Right ventricle myocardium superior (tissue), 1 donor: ENCODE data around the gene CCDC88C. TPM values are rescaled to one million over a fixed set of nuclear protein-coding genes. Genes with fewer than 3 reads are reported as not detected.

Experiments
- ATAC-seq: fragments of 200-7000 bp; cut with Tn5 transposase; one replicate; pipeline ENCODE4 v1.9.1; 2020; ENCODE audit warnings: mild to moderate bottlenecking; ENCODE audit not compliant: poor library complexity
- DNase-seq: peaks from one replicate; pipeline ENCODE4 v3.0.0-alpha.2; 2020
- intact Hi-C: fragments of 100-400 bp; cut with DNase I; formaldehyde crosslinking; loops from one replicate; pipeline ENCODE4 v1.11.2; 2022
- total RNA-seq: library from RNA; stranded (reverse); fragmentation: NEBNext Ultra II Directional; extraction: Animal tissue kit (Norgen Biotek cat#: 25700); gene quantifications from one replicate; pipeline ENCODE4 v1.2.1, GENCODE V29; 2021
- donor health status: DM: no; HTN: yes; CAD: no; lungs with severe emphysema.

The CCDC88C gene
- total RNA-seq, 1 donor from 2014 or later, result 2.9 TPM

GRCh38 chr14:91341334-91341733 is 76.3 kb downstream of the CCDC88C start:
- ATAC-seq (no peak), DNase-seq (no peak)
- intact Hi-C loops, result no loop called here

DNA sequence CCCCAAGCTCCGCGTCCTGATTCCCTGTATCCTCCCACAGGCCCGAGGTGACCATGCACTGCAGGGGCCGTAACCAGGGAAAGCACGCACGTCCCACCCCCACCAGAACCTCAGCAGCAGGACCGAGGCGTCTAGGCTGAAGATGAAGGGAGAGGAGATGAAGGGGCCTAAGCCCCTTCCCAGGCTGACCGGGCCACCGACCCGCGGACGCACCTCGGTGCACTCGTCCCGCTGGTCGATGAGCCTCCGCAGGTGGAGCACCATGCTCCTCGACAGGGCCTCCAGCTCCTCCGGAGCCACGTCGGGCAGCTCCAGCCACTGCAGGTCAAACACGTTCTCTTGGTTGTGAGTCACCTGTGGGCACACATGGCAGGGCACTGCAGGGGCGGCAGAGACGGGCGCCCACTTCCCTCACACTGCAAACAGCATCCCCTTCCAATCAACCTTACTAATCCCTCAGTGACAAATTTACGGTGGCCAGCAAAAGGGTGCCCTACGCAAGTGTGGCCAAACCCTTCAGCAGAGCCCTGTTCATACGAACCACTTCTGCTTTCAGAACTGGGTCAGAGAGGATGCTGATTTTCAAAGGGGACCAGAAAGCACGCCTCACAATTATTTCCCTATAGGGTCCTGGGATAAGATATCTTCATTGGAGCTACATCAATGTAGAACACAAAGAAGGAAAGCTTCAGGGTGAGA is 77.8 kb downstream of the CCDC88C start:
- DNase-seq (no peak), ATAC-seq (no peak)
- intact Hi-C loops, result no loop called here

GRCh38 chr14:91339076-91339475 is 78.5 kb downstream of the CCDC88C start:
- ATAC-seq (no peak), DNase-seq (no peak)
- intact Hi-C loops, result no loop called here

DNA sequence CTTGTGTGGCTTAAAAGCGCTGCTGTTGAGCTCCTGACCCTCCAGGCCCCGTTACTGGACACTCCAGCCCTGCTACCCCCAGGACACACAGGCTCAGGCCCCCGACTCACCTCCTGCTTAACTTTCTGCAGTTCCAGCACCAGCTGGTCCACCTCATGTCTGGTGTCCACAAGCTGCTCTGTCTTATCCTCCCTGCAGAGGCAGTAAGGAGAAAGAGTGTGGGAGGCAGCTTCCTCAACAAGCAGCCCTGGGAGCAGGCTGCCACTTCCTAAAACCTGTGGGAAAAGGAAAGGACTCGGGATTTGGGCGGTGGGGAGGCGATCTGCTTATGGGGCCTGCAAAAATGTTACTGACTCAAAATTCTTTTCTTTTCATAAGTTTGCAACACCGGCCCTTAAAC is 79.2 kb downstream of the CCDC88C start:
- intact Hi-C loops, result no loop called here
- DNase-seq (no peak), ATAC-seq (no peak)

DNA sequence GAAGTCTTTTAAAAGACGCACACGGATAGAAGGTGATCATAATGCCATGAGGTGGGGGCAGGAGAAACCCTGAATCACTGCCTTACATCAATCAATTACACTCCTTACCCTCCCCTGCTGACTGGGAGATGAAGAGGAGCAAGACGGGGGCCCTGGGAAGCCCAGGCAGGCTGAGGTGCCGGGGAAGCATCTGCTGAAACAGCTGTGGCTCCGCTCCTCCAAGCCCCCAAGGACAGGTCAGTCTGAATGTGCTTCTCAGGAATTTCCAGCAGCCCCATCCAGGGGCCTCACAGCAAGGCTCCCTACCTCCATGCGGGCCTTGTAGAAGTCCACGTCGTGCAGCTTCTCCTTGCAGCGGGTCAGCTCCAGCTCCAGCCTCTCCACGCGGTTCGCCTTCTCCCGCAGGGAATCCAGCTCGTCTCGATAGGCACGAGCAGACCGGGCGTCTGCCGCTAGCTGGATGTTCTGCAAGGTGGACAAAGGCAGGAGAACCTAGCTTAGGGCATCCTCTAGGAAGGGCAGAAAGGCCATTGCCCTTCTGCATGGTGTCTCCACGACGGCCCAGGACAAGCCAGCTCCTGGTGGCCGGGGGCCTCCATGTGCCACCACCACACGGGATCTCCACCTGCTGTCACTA is 79.8 kb downstream of the CCDC88C start:
- ATAC-seq, result no peak
- intact Hi-C loops, result no loop called here
- DNase-seq, result no peak

DNA sequence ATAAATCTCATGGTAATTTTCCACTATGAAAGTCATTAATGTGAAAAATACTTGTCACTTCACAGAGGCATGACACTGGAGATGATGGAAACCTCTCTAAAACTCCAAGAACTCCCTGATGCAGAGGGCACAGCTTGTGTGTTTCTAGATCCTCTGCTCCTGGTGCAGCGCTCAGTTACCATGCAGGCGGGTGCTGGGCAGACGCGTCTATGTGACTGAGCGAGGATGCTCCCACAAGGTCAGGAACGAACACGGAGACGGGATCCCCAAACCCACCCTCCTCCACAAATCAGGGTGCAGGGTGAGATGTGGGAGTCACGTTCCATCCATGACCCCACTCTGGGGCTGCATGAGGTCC is 81.5 kb downstream of the CCDC88C start:
- ATAC-seq (no peak), DNase-seq (no peak)
- intact Hi-C loops, result no loop called here

- intact Hi-C loops, result no loop called here
- ATAC-seq (no peak), DNase-seq (no peak)
Measured at GRCh38 chr14:91335191-91336092, 82.2 kb downstream of the CCDC88C start.

DNA sequence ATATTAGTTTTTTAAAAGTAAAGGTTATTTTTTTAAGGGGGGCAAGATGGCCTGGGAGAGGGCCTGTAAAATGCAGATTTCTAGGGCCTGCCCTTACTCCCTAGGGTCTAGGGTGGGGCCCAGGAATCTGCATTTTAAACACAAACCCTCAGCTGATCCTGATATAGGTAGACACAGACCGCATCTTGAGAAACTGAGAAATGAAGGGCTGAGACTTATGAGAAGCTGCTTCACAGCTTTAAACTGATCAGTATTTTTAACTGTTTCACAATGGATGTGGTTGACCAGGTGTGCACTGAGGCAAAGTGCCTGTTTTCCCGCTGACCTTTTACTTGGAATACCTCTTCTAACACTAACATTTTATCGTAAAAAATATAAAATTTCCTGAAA is 84.0 kb downstream of the CCDC88C start:
- intact Hi-C loops, result no loop called here
- ATAC-seq, result no peak
- DNase-seq, result no peak

DNA sequence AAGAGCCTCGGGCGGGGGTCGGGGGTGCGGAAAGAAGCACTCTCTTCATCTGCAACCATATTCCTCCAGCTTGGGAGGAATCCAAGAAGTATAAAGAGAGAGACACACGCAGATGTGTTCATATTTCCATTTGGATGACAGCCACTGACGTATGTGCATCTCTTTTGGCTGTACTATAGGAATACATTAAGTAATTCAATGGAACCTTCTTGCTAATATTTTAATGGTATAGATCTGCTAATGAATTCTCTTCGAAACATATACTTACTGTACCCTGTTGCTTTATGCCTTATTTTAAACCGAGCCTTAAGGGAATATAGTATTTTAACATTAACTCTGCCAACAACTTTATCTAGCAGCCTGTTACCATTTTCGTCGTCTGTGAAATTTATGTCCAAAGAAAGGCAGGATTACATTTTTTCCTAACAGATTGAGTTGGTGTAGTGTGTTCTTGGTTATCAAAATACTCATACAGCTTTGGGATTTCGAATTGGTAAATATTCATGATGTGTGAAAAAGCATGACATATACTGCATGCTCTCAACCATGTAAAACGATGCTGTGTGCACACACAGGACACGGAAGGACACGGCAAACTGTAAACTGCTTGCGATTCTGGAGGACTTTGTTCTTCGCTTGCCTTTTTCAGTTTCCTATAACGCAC is 84.5 kb downstream of the CCDC88C start:
- intact Hi-C loops, result no loop called here
- ATAC-seq, result no peak
- no peak for DNase-seq

DNA sequence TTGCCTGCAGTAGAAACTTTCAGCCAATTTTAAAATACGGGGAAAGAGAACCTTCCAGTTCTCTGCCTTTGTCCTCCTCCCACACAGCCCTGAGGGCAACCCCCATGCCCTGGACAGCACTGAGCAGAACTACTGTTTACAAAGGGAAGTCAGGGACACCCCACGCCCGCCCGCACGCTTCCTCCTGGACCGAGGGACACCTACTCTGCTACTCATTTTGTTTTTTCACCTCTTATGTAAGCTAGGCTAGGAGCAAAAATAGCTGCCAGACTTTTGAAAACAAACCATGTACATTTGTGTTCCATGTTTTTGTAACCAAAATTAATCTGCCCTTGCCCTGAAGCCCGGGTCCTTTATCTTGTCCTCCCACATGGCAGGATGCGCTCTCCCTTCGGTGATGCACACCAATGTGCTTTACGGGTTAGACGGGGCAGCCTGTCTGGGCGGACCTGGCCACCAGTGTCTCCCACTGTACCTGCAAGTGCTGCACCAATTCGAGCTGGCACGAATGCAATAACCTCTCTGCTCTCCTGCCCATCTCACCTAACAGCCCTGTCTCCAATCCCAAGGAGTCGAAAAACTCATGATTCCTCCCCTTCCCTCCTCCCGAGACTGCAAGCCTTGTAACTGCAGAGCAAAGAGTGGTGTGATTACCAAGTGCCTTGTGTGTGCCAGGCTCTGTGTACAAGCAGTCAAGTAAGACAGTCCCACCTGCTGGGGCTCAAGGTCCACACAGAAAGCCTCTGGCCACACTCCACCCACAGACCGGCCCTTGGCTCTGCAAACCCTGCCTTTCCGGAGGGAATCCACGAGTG is 85.2 kb downstream of the CCDC88C start:
- peak; percentile 69 for DNase-seq
- intact Hi-C loops, result no loop called here
- no peak for ATAC-seq

GRCh38 chr14:91331721-91332120 is 85.9 kb downstream of the CCDC88C start:
- intact Hi-C loops, result no loop called here
- no peak for DNase-seq
- ATAC-seq, result no peak

DNA sequence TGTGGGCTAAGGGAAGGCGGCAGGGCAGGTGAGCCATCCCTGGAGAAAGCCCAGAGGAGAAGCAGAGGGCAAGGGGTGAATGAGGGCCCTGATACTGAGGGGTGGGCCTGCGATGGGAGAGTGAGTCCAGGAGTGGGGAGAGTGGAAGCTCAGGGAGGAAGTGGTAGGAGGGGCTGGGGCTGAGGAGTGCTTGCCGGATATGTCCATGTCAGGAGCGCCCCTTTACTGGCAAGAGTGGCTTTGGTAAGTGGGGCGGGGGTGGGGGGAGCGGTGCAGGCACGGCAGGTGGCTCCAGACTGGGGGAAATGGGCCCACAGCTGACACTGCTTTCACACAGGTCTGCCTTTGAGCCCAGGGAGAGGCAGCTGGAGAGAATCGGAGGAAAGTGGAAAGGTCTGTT is 86.8 kb downstream of the CCDC88C start:
- DNase-seq, result no peak
- intact Hi-C loops, result no loop called here
- ATAC-seq, result peak; percentile 34

DNA sequence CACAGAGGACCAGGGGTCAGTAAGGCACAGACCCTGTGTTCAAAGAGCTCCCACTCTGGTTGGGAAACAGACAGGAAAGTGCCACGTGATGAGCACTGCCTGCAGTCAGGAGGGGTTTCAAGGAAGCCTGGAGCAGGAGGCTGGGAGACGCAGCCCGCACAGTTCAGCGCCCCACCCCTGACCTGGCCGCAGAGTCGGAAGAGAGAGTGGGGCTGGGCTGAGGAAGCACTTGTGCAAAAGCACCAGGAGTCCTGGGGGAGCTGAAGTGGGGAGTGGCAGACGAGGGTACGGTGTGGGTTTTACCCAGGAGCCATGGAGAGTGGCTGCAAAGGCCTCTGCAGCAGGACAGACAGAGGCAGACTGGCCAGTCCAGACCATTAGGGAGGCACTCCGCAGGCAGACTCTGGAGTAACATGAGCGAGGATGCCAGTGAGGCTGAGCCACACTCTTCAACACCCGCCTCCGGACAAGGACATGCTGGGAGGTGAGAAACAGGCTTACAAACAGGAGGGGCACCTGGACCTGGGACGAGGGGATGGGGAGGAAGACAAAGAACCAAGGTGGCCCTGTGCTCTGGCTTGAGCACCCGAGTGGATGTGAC is 87.4 kb downstream of the CCDC88C start:
- no peak for DNase-seq
- intact Hi-C loops, result no loop called here
- no peak for ATAC-seq

DNA sequence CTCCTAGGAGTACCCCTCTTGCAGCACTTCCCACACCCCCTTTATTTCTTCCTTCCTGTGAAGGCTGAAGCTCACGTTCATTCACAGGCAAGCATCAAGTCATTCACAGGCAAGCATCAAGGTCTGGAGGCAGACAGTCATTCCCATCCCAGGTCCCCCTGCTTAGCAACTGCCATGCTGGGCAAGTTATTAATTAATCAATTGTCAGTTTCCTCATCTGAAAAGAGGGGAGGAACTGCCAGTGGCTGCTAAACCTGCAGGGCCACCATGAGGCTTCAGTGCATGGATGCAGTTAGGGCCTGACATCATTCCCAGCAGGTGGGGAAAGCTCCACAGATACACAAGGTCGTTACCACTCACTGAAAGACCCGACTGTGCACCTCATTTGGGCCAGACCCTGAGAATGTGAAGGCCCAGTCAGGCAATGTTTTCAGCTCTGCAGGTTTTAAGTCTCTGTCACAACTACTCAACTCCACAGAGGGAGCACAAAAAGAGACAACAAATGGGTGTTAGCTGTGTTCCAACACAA is 88.1 kb downstream of the CCDC88C start:
- no peak for DNase-seq
- ATAC-seq, result no peak
- intact Hi-C loops, result no loop called here

GRCh38 chr14:91328313-91329050 is 89.1 kb downstream of the CCDC88C start:
- DNase-seq (no peak), ATAC-seq (no peak)
- intact Hi-C loops, result no loop called here

DNA sequence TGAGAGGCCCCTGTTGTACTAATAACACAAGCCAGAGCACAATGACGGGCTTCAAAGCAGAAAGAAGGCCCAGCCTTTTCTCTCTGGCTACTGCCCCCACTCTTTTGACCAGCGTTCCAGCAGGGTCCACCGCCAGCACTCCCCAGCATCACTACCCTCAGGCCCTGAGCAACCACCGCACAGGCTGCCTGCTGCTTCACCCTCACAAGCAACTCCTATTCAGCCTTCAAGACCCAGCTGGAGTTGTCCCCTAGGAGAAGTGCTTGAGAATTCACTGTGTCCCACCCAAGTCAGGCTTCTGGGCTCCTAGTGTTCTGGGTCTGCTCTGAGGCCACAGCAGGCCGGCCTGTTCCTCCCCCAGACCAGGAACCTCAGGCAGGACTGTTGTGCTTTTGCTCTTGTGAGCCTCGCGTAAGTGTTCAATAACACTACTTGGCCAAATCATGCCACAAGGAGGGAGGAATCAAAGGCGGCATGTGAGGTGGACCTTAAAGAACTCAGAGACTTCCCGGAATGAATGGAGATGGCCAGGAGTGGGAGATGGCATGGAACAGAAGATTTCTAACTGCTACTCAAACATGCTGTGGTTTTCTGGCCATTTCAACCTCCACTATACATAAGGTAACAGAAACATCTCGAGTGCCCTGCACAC is 89.8 kb downstream of the CCDC88C start:
- no peak for DNase-seq
- no peak for ATAC-seq
- intact Hi-C loops, result no loop called here

DNA sequence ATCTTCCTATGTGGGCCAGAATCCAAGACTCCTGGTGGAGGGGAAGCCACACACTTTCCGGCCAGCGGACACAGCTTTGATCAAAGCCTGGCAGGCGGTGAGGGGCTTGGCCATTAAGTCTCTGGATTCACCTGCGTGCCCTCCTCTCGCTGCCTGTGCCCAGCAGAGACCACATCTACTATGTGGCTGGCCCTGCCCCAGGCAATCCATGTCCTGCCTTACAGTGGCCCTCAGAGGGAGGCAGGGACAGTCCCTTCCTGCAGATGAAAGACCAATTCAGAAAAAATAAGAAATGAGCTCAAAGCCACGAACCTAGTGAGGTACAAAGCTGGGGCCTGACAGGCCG is 90.4 kb downstream of the CCDC88C start:
- intact Hi-C loops, result no loop called here
- ATAC-seq, result no peak

More for the DNA sequence above, 90.4 kb downstream of the CCDC88C start:
- DNase-seq, result no peak
